Gastroesophageal sphincter (tissue), 4 donors: ENCODE data around the gene CNN2. TPM values are rescaled to one million over a fixed set of nuclear protein-coding genes. Genes with fewer than 3 reads are reported as not detected.

Experiments
- ATAC-seq: fragments of 150-250 bp; one replicate; pipeline ENCODE4 v1.9.1; 2016; ENCODE audit warnings: mild to moderate bottlenecking, moderate library complexity
- H3K27ac ChIP-seq, 4 donors: fragments of 200-600 bp; sonication (generic) in 3 of 4; 1 replicate in 3 of 4; 2 replicates in 1 of 4; pipeline ENCODE4 v1.5.1; 2016 to 2019
- H3K27me3 ChIP-seq: fragments of 200-600 bp; sonication (generic); one replicate; pipeline ENCODE4 v1.5.1; 2019
- H3K36me3 ChIP-seq, 2 donors: fragments of 200-600 bp; sonication (generic); one replicate each; pipeline ENCODE4 v1.5.1; 2019; ENCODE audit warnings: control low read depth in 1 of 2
- H3K4me1 ChIP-seq, 3 donors: fragments of 200-600 bp; sonication (generic); 1 replicate in 2 of 3; 2 replicates in 1 of 3; pipeline ENCODE4 v1.5.1; 2016 to 2019; ENCODE audit warnings: control low read depth in 2 of 3
- H3K4me3 ChIP-seq, 2 donors: fragments of 200-600 bp; sonication (generic); one replicate each; pipeline ENCODE4 v1.5.1; 2019; ENCODE audit warnings: mild to moderate bottlenecking in 1 of 2, moderate library complexity in 1 of 2
- H3K9me3 ChIP-seq, 3 donors: fragments of 200-600 bp; sonication (generic); one replicate each; pipeline ENCODE4 v1.5.1; 2017 to 2019; ENCODE audit warnings: control low read depth in 2 of 3
- CTCF ChIP-seq, 4 experiments: fragments of 200-600 bp in 2 of 4; fragments of 450-650 bp in 2 of 4; sonication (generic) in 1 of 4; IDR thresholded peaks; one replicate each; pipeline ENCODE4 v1.5.1; 2017 to 2019; ENCODE audit warnings: antibody characterized with exemption in 4 of 4, mild to moderate bottlenecking in 2 of 4, moderate library complexity in 2 of 4
- EP300 ChIP-seq: sonication (generic); formaldehyde crosslinking; IDR thresholded peaks from one replicate; pipeline ENCODE4 v1.6.1; 2017; ENCODE audit warnings: antibody characterized with exemption, mild to moderate bottlenecking
- POLR2A ChIP-seq, 2 donors: fragments of 450-650 bp; IDR thresholded peaks; one replicate each; pipeline ENCODE4 v1.6.1; 2017; ENCODE audit warnings: antibody characterized with exemption in 2 of 2, mild to moderate bottlenecking in 2 of 2, moderate library complexity in 1 of 2
- POLR2AphosphoS5 ChIP-seq: sonication (generic); formaldehyde crosslinking; IDR thresholded peaks from one replicate; pipeline ENCODE4 v1.6.1; 2017; ENCODE audit warnings: antibody characterized with exemption
- WGBS, 2 donors: methylation state at CpG; one replicate each; pipeline ENCODE4 v1.1.5; 2018; ENCODE audit warnings: low coverage in 1 of 2; 5-methylcytosine and 5-hydroxymethylcytosine counted together
- total RNA-seq, 4 donors: library from RNA; depleted of rRNA; stranded (reverse); fragments of >200 nt; gene quantifications; one replicate each; pipeline ENCODE4 v1.1.0, GENCODE V29; 2016

The CNN2 gene
- total RNA-seq, 4 donors from 2014 or later, result 52.9 to 103 (median 75.2) TPM

- Histone ChIP-seq H3K9me3 (no peaks in the 10 kb centered on the region), H3K4me1 (peaks cover 0 to 52% (median 20%) of the 10 kb centered on the region in 3 donors), H3K27ac (no peak overlapping the region), H3K27me3 (peaks cover 6% of the 10 kb centered on the region), H3K4me3 (no peak overlapping the region), H3K36me3 (peaks cover 0 to 10% of the 10 kb centered on the region in 2 donors)
- ATAC-seq, result no peak
- TF ChIP-seq EP300 (no peak), CTCF (IDR thresholded peaks at IDR 0.05) (no peak), POLR2A (IDR thresholded peaks at IDR 0.05) (no peak), POLR2AphosphoS5 (no peak)
- 33% methylated on average over 3 of the region's 23 CpGs; no CpG with 5 or more reads in 1 of the 2 donors for WGBS, 2 donors
Measured at GRCh38 chr19:1042689-1043511, 16.5 kb downstream of the CNN2 start.

DNA sequence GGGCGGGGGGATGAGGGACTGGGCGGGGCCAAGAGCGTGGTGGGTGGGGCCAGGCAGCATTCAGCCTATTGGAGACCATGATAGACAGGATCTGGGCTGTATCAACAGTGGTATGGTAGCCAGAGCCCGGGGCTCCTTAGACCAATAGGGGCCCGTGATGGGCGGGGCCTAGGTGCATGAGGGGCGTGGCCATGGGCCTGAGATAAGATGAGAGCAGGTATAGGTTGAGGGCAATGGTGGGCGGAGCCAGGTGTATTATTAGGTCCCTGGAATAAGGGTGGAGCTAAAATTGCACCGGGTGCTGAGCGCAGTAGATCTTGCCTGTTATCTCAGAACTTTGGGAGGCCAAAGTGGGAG lies 18.8 kb downstream of the CNN2 start:
- no peak for ATAC-seq
- peaks cover 0 to 31% (median 17%) of the 10 kb centered on the region in 3 donors for H3K4me1 ChIP-seq
- H3K36me3 ChIP-seq, result peaks cover 0 to 7% of the 10 kb centered on the region in 2 donors
- 73 to 89% methylated on average over 3 to 10 of the region's 10 CpGs for WGBS, 2 donors
- no peak overlapping the region for H3K4me3 ChIP-seq
- H3K9me3 ChIP-seq, result no peaks in the 10 kb centered on the region
- H3K27me3 ChIP-seq, result peaks cover 6% of the 10 kb centered on the region
- no peak for TF ChIP-seq CTCF (IDR thresholded peaks at IDR 0.05)
- no peak overlapping the region for H3K27ac ChIP-seq

DNA sequence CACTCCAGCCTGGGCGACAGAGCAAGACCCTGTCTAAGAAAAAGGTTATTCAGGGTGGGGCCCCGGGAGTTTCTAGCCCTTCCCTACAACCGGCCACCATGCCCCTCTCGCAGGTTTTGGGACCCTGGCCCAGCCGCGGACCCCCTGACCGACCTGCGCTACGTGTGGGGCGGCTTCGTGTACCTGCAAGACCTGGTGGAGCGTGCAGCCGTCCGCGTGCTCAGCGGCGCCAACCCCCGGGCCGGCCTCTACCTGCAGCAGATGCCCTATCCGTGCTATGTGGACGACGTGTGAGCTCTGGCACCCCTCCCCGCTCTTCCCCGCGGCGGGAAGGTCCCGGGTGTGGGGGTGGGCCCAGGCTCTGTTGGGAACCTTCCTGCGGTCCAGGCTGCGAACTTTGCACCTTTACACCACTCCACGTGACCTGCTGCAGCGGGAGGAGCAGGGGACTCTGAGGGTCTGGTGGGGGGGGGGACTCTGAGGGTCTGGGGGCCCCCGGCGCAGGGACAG lies 19.8 kb downstream of the CNN2 start:
- H3K27me3 ChIP-seq, result peaks cover 6% of the 10 kb centered on the region
- H3K4me3 ChIP-seq, result no peak overlapping the region
- no peak overlapping the region for H3K27ac ChIP-seq
- no peak for TF ChIP-seq EP300
- no peak for TF ChIP-seq POLR2A (IDR thresholded peaks at IDR 0.05)
- TF ChIP-seq CTCF (IDR thresholded peaks at IDR 0.05), result no peak
- no peaks in the 10 kb centered on the region for H3K9me3 ChIP-seq
- H3K4me1 ChIP-seq, result peaks cover 0 to 21% (median 8%) of the 10 kb centered on the region in 3 donors
- ATAC-seq, result no peak
- 90% methylated on average over 2 of the region's 33 CpGs; no CpG with 5 or more reads in 1 of the 2 donors for WGBS, 2 donors
- H3K36me3 ChIP-seq, result peaks cover 0 to 7% of the 10 kb centered on the region in 2 donors

DNA sequence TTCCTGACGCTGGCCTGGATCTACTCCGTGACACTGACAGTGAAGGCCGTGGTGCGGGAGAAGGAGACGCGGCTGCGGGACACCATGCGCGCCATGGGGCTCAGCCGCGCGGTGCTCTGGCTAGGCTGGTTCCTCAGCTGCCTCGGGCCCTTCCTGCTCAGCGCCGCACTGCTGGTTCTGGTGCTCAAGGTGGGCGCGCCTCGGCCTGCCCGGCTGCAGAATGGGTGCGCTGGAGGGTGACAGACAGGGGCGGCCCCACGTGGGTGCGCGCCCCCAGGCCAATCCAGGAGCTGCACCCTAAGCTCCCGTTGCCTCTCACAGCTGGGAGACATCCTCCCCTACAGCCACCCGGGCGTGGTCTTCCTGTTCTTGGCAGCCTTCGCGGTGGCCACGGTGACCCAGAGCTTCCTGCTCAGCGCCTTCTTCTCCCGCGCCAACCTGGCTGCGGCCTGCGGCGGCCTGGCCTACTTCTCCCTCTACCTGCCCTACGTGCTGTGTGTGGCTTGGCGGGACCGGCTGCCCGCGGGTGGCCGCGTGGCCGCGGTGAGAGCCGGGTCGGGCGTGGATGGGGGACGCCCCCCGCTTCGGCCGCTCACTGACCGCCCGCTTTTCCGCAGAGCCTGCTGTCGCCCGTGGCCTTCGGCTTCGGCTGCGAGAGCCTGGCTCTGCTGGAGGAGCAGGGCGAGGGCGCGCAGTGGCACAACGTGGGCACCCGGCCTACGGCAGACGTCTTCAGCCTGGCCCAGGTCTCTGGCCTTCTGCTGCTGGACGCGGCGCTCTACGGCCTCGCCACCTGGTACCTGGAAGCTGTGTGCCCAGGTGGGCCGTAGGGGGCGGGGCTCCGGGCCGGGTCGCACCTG lies 20.7 kb downstream of the CNN2 start:
- H3K27me3 ChIP-seq, result peaks cover under 1% of the 10 kb centered on the region
- 66 to 93% methylated on average over 7 to 12 of the region's 77 CpGs for WGBS, 2 donors
- no peaks in the 10 kb centered on the region for H3K9me3 ChIP-seq
- no peak for ATAC-seq
- H3K4me1 ChIP-seq, result peaks cover 0 to 12% (median 0%) of the 10 kb centered on the region in 3 donors
- TF ChIP-seq EP300 (no peak), POLR2AphosphoS5 (no peak), POLR2A (IDR thresholded peaks at IDR 0.05) (no peak), CTCF (IDR thresholded peaks at IDR 0.05) (no peak)
- peaks cover 0 to 7% of the 10 kb centered on the region in 2 donors for H3K36me3 ChIP-seq
- no peak overlapping the region for H3K4me3 ChIP-seq
- H3K27ac ChIP-seq, result no peak overlapping the region
